ENCODE results near the gene KY. TPM values are rescaled to one million over a fixed set of nuclear protein-coding genes. Genes with fewer than 3 reads are reported as not detected.

KY gene
- polyA plus RNA-seq, 1 donor (not counting 4 experiments of a cell fraction or from before 2014, with no cell fraction given) = not detected

DNA sequence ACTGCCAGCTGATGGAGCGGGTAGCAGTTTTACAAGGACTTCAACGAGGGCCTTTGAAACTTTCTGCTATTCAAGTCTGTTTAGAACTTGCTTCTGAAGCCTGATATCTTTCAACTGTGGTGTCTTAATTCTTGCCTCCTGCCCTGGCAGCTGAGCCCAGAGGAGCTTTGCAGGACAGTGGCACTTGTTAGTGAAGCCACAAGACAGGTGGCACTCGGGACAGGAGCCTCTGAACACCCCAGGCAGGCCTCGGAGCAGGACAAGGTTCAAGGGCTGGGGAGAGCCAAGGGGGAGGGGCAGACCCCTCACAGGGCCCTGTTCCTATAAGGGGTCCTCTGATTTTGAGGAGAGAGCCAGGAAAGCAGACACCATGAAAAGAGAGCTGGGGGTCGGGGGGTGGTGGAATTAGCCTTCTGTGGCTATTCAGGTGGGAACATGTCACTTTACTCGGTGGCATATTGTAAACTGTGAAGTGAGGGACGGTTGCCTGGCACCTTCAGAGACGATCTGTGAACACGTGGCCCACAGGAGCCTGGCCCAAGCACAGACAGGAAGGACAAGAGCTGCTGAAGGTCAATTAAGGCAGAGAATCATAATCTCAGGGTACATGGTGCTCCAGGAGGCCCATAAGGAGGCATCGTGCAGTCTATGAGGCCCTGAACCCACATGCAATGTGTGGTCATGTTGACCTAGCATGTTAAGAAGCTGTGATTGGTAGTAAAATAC is 30.1 kb upstream of the KY start:
- DNase-seq (ENCODE audit: low read depth, low spot score) (no peak), FAIRE-seq (no peak)
- no peaks in the 10 kb centered on the region for H3K4me1 ChIP-seq (ENCODE audit: control insufficient read depth, extremely low read depth, insufficient read depth, low read length)
- dilution Hi-C loops (cut with MboI; ENCODE audit: extremely low pct_ligation_motif_present, low sequenced_read_pairs) = no loop called here
- H3K4me3 ChIP-seq (ENCODE audit: control insufficient read depth in 2 of 3, extremely low read depth in 1 of 3, insufficient read depth in 2 of 3, low read depth in 1 of 3, low read length in 3 of 3) = no peak overlapping the region
- no peak overlapping the region for H2AFZ ChIP-seq (ENCODE audit: control insufficient read depth, low read length)
- no peaks in the 10 kb centered on the region for H3K79me2 ChIP-seq (ENCODE audit: control insufficient read depth, insufficient read depth, low read length)
- H3K27ac ChIP-seq (ENCODE audit: control insufficient read depth, insufficient read depth, low read length) = no peak overlapping the region
- H3K36me3 ChIP-seq (ENCODE audit: control insufficient read depth in 2 of 2, extremely low read depth in 1 of 2, insufficient read depth in 2 of 2, low read length in 2 of 2) = no peaks in the 10 kb centered on the region
- H4K20me1 ChIP-seq (ENCODE audit: control insufficient read depth, extremely low read depth, insufficient read depth, low read length) = no peaks in the 10 kb centered on the region
- no peak overlapping the region for H3K4me2 ChIP-seq (ENCODE audit: control insufficient read depth, extremely low read depth, insufficient read depth, low read depth, low read length)
- TF ChIP-seq, protein P1, sequence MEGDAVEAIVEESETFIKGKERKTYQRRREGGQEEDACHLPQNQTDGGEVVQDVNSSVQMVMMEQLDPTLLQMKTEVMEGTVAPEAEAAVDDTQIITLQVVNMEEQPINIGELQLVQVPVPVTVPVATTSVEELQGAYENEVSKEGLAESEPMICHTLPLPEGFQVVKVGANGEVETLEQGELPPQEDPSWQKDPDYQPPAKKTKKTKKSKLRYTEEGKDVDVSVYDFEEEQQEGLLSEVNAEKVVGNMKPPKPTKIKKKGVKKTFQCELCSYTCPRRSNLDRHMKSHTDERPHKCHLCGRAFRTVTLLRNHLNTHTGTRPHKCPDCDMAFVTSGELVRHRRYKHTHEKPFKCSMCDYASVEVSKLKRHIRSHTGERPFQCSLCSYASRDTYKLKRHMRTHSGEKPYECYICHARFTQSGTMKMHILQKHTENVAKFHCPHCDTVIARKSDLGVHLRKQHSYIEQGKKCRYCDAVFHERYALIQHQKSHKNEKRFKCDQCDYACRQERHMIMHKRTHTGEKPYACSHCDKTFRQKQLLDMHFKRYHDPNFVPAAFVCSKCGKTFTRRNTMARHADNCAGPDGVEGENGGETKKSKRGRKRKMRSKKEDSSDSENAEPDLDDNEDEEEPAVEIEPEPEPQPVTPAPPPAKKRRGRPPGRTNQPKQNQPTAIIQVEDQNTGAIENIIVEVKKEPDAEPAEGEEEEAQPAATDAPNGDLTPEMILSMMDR (optimal IDR thresholded peaks at IDR 0.05 in 1 of 3, IDR thresholded peaks at IDR 0.05 in 1 of 3, conservative IDR thresholded peaks at IDR 0.05 in 1 of 3; ENCODE audit: extremely low read depth in 1 of 3, insufficient read depth in 2 of 3, low read length in 3 of 3) = no peak
- TF ChIP-seq EZH2 (IDR thresholded peaks at IDR 0.05; ENCODE audit: low read length) = no peak
- no peak overlapping the region for H3K9ac ChIP-seq (ENCODE audit: control insufficient read depth, extremely low read depth, insufficient read depth, low read length)
- H3K9me3 ChIP-seq (ENCODE audit: control insufficient read depth, low read depth, low read length) = no peaks in the 10 kb centered on the region
- H3K27me3 ChIP-seq (ENCODE audit: control insufficient read depth, extremely low read depth, insufficient read depth, low read length) = peaks cover 8% of the 10 kb centered on the region
- H3K9me1 ChIP-seq (ENCODE audit: control insufficient read depth, extremely low read depth, insufficient read depth, low read length) = no peaks in the 10 kb centered on the region

DNA sequence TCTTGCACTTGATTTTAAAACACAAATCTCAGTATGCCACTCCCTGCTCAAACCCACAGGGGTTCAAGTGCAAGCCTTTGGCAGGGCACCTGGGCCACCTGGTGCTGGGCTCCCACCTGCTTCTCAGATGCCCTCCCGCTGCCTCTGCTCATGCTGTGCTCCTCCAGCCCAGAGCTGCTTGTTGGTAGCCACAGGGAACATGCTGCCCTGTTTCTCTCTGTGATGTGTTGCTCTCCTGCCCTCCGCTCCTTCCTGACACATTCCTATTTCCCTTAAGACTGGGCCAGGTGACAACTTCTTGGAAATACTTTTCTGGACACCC is 27.1 kb upstream of the KY start:
- Histone ChIP-seq H3K79me2 (ENCODE audit: control insufficient read depth, insufficient read depth, low read length) (no peaks in the 10 kb centered on the region), H3K9ac (ENCODE audit: control insufficient read depth, extremely low read depth, insufficient read depth, low read length) (no peak overlapping the region), H3K4me2 (ENCODE audit: control insufficient read depth, extremely low read depth, insufficient read depth, low read depth, low read length) (no peak overlapping the region), H3K9me3 (ENCODE audit: control insufficient read depth, low read depth, low read length) (no peaks in the 10 kb centered on the region), H2AFZ (ENCODE audit: control insufficient read depth, low read length) (no peak overlapping the region), H3K27me3 (ENCODE audit: control insufficient read depth, extremely low read depth, insufficient read depth, low read length) (peaks cover 8% of the 10 kb centered on the region), H3K9me1 (ENCODE audit: control insufficient read depth, extremely low read depth, insufficient read depth, low read length) (no peaks in the 10 kb centered on the region), H4K20me1 (ENCODE audit: control insufficient read depth, extremely low read depth, insufficient read depth, low read length) (no peaks in the 10 kb centered on the region), H3K27ac (ENCODE audit: control insufficient read depth, insufficient read depth, low read length) (no peak overlapping the region), H3K4me3 (ENCODE audit: control insufficient read depth in 2 of 3, extremely low read depth in 1 of 3, insufficient read depth in 2 of 3, low read depth in 1 of 3, low read length in 3 of 3) (no peak overlapping the region), H3K36me3 (ENCODE audit: control insufficient read depth in 2 of 2, extremely low read depth in 1 of 2, insufficient read depth in 2 of 2, low read length in 2 of 2) (no peaks in the 10 kb centered on the region), H3K4me1 (ENCODE audit: control insufficient read depth, extremely low read depth, insufficient read depth, low read length) (no peaks in the 10 kb centered on the region)
- no peak for TF ChIP-seq EZH2 (IDR thresholded peaks at IDR 0.05; ENCODE audit: low read length)
- TF ChIP-seq, protein P1 (optimal IDR thresholded peaks at IDR 0.05 in 1 of 3, IDR thresholded peaks at IDR 0.05 in 1 of 3, conservative IDR thresholded peaks at IDR 0.05 in 1 of 3; ENCODE audit: extremely low read depth in 1 of 3, insufficient read depth in 2 of 3, low read length in 3 of 3) = no peak
- dilution Hi-C loops (cut with MboI; ENCODE audit: extremely low pct_ligation_motif_present, low sequenced_read_pairs) = no loop called here
- DNase-seq (ENCODE audit: low read depth, low spot score) (no peak), FAIRE-seq (no peak)

All from keratinocyte (primary cell).